ENCODE data around the gene TASP1.
"Not testable (repeated sequence)": the region's sequence is repeated elsewhere in the genome, so short reads cannot be mapped to it uniquely, and the experiment has no call there.

TASP1 gene

DNA sequence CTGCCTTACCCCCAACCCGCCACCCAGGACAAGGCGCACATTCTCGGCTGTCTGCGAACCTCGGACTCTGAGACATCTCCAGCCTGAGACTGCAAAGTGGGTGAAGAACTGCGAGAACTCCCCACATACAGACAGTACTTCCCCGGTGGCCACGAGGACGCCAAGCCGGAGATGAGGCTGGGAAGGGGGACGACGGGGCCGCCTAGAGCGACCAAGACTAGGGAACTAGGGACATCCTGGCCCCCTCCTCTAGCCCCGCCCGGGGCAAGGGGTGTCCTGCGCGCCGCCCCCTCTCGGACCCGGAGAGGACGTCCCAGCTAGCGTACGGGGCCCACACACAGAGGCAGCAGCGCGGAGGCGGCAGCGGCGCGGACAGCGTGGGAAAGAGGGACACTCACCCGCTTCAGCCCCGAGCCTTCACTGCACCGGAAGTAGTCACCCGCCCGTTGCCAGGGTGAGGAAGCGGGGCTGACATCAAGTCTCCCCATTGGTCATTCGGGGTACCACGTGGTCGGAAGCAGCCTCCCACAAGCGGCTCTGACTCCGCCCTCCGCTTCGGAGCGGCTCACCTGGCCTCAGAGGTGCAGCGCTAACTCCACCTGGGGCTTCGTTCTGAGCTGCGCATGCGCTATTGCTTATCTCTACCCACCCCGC is at the start of gene TASP1:
Gene TASP1, minus strand, starts transcription at position 437 of the 654 bp plus-strand sequence. CDS start 8,854 bp downstream, outside the sequence.
- no peak for FAIRE-seq

DNA sequence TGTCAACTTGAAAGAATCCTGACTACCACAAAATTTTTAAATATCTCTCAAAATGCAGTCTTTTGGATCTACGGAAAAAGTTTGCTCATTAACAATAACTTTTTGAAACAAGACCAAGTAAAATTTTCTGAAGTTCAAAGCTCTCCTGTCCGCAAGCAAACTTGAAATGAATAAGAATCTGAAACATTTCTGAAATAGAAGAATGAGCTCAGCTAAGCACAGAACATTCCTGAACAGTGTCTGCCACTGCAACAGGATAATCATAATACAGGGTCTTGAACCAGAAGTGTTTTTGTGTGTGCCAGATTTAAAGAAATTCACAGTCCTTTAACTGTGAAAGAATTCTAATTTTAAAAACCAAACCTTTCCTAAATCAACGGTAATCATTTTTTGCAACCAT is 49.1 kb upstream of the TASP1 start:
- FAIRE-seq, result no peak

- FAIRE-seq, result no peak
These were observed 46.9 kb upstream of the TASP1 start for GRCh38 chr20:13685623-13686022.

- FAIRE-seq, result no peak
These were observed 46.0 kb upstream of the TASP1 start for GRCh38 chr20:13684566-13685222.

DNA sequence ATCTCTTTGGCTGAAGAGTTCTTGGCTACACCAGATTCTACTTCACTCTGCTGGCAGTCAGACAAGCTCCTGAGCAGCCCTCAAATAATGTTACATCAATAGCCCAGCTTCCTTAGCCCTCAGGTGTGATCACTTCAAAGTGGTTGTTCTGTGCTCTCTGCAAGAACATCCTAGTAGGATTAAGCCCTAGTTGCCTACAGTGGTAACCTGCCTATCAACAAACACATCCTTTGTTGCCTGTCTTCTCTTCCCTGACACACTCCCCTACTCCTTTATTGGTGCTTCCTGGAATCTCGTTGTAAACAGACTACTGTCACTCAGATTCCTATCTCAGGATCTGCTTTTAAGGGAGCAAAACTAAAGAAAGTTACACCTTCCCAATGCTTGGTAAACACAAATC is 45.1 kb upstream of the TASP1 start:
- FAIRE-seq, result no peak

- FAIRE-seq, result no peak
These were observed 42.8 kb upstream of the TASP1 start for GRCh38 chr20:13681248-13682125.

- no peak for FAIRE-seq
These were observed 40.2 kb upstream of the TASP1 start for GRCh38 chr20:13678944-13679343.

GRCh38 chr20:13677241-13677640 is 38.5 kb upstream of the TASP1 start:
- no peak for FAIRE-seq

GRCh38 chr20:13676682-13677081 is 38.0 kb upstream of the TASP1 start:
- no peak for FAIRE-seq

DNA sequence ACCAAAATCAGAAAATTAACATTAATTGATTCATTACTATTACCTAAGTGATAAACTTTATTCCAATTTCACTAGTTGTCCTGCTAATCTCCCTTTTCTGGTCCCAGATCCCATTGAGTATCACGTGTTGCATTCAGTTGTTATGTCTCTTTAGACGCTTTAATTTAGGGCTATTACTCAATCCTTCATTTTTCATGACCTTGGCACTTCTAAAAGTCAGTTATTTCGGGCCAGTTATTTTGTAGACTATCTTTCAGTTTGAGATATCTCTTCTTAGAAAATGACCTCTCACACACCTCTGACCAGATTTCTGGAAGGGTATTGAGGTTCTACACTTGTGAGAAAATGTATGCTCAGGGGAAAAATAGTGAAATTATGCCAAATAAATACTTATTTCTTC is 34.0 kb upstream of the TASP1 start:
- FAIRE-seq, result no peak

DNA sequence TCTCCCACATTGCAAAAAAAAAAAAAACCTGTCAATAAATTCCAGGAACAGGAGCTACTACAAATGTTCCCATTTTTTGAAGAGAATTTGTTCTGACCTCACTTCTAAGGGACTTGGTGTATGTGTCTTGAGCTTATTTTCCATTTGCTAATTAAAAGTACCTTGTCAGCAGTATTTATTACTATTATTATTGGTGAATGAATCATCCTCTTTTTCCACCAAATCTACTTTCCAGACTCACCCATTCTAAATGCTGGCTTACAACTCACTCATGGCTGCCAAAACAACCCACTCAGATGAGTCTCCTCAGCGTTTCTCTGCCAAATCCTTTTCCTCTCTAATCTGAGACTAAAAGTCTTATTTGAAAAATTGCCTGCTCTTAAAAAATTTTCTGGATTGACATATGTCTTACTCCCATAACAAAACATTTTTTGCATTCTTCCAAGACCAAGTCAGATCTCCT is 33.2 kb upstream of the TASP1 start:
- FAIRE-seq, result no peak

- no peak for FAIRE-seq
These were observed 32.8 kb upstream of the TASP1 start for GRCh38 chr20:13671512-13671911.

- FAIRE-seq, result no peak
These were observed 31.4 kb upstream of the TASP1 start for GRCh38 chr20:13670160-13670559.

DNA sequence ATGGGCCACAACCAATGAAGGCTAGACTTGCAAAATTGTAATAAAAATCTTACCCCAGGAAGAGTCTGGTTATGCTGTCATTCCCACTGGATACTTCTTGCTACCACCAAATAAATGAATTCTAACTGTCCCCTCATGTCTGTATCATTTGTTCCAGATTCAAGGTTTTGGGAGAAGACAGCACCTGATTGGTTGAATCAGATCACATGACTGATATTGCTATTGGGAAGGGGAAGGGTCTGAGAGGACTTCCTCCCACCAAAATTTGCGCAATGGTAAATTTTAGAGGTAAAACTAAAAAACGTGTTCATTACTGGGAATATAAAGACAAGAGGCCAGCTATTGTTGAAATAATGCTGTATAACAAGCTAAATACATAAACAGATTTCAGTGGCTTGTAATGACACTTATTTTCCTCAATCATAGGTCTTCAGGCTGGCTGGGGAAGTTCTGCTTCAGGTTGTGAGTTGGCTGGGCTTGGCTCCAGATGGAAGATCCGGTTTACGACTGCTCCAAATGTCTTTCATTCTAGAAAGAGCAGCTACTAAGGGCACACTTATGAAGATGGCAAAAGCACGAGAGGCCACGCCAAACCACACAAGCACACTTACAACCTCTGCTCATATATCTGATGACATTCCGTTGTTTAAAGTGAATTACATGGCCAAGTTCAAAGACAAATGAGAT is 27.1 kb upstream of the TASP1 start:
- no peak for FAIRE-seq

GRCh38 chr20:13661070-13661685 is 22.4 kb upstream of the TASP1 start:
- FAIRE-seq, result no peak

DNA sequence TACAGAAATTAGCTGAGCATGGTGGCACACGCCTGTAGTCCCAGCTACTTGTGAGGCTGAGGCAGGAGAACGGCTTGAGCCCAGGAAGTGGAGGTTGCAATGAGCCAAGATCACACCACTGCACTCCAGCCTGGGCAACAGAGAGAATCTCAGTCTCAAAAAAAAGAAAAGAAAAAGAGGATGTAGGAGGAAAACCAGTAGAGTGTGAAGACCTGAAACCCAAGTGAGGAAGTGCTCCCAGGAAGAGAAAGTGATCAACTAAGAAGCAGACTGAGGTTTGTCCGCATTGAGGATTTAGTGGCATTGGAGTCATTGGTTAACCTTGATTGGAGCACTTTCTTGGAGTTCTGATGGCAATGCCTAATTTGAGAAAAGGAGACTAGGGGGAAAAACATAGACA is 20.6 kb upstream of the TASP1 start:
- FAIRE-seq, result no peak

DNA sequence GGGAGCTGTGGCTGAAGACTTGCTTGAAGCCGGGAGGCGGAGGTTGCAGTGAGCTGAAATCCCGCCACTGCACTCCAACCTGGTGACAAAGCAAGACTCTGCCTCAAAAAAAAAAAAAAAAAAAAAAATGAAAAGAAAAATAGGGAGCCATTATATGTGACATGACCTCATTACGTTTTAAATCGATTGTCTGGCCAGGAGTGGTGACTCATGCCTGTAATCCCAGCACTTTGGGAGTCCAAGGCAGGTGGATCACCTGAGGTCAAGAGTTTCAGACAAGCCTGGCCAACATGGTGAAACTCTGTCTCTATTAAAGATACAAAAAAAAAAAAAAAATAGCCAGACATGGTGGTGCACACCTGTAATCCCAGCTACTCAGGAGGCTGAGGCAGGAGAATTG is 19.3 kb upstream of the TASP1 start:
- FAIRE-seq, result not testable (repeated sequence)

DNA sequence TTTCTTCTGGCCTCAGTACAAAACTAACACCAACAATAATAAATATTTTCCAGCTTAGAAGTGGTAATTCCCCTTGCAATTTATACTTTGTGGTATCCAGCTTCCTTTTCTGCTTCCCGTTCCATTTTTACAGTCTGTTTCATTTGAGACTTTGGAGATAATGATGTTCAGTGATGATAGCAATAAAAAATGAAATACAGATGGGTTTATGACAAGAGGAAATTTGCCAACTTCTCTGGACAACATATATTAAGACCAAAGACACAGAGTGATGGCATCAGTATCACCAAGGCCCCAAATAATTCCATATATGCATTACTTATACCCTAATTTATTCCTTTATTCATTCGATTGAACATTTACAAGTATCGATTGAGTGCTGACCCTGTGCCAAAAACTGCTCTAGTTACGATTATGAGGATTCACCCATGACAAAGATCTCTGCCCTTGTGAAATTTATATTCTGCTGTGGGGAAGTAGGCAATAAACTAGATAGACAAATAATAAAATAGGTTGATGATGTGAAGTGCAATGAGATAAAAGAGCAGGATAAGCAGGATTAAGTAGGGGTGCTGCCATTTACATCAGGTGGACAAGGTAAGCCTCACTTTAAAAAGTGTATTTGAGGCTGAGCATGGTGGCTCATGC is 18.1 kb upstream of the TASP1 start:
- no peak for FAIRE-seq

- FAIRE-seq, result no peak
These were observed 15.8 kb upstream of the TASP1 start for GRCh38 chr20:13654463-13655023.

DNA sequence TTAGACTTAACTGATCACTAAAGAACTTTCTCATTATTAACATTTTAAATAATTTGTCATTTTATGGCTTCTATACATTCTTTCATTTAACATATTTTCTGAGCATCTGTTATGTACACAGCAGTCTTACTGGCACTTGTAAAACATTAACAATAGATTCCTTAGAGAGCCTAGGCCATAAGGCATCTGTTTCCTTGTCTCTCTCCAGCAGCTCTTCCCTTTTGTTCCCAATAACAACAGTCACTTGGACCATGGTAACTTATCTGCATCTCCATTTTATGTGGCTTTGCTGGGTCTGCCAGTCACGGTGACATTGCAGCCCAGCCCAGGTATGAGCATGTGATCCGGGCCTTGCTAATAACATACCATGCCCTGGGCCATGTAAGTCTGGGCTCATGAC is 11.7 kb upstream of the TASP1 start:
- no peak for FAIRE-seq

Data from TTC549 (cell line).